Keratinocyte (primary cell): Measurements from ENCODE around the gene DKK3. TPM values are rescaled to one million over a fixed set of nuclear protein-coding genes. Genes with fewer than 3 reads are reported as not detected.

Experiments
- DNase-seq: peaks from one replicate; pipeline ENCODE4 v3.0.0-alpha.2; 2011; ENCODE audit warnings: low read depth, missing footprints, low spot score
- FAIRE-seq: peaks from 2 replicates; lab custom pipeline; 2011; peaks lifted over from hg19 to GRCh38; lab: Jason Lieb, UNC
- H2AFZ ChIP-seq: 2 replicates; pipeline ENCODE4 v1.6.0; 2012; ENCODE audit warnings: low read length, control low read depth, inconsistent platforms; ENCODE audit not compliant: control insufficient read depth
- H3K27ac ChIP-seq: 2 replicates; pipeline ENCODE4 v1.5.1; 2011; ENCODE audit warnings: low read length; ENCODE audit not compliant: control insufficient read depth, insufficient read depth
- H3K27me3 ChIP-seq: 3 replicates; pipeline ENCODE4 v1.6.0; 2011; ENCODE audit warnings: low read length; ENCODE audit not compliant: control insufficient read depth, insufficient read depth; ENCODE audit errors: extremely low read depth
- H3K36me3 ChIP-seq, 2 experiments: 2 replicates in 1 of 2; 3 replicates in 1 of 2; pipeline ENCODE4 v1.5.1; 2011; ENCODE audit warnings: low read length in 2 of 2, mild to moderate bottlenecking in 1 of 2; ENCODE audit not compliant: control insufficient read depth in 2 of 2, insufficient read depth in 2 of 2; ENCODE audit errors: extremely low read depth in 1 of 2
- H3K4me1 ChIP-seq: 3 replicates; pipeline ENCODE4 v1.5.1; 2011; ENCODE audit warnings: low read length; ENCODE audit not compliant: control insufficient read depth, insufficient read depth; ENCODE audit errors: extremely low read depth
- H3K4me2 ChIP-seq: 3 replicates; pipeline ENCODE4 v1.6.0; 2011; ENCODE audit warnings: low read depth, low read length; ENCODE audit not compliant: control insufficient read depth, insufficient read depth; ENCODE audit errors: extremely low read depth
- H3K4me3 ChIP-seq, 3 experiments: fragments of 200-600 bp in 1 of 3; sonication (generic) in 1 of 3; 2 replicates in 2 of 3; 3 replicates in 1 of 3; pipeline ENCODE4 v1.5.1; 2011 to 2016; ENCODE audit warnings: low read length in 3 of 3, mild to moderate bottlenecking in 3 of 3, control low read depth in 2 of 3, inconsistent platforms in 1 of 3, low read depth in 1 of 3, mixed read lengths in 1 of 3, mixed run types in 1 of 3, moderate library complexity in 1 of 3; ENCODE audit not compliant: control insufficient read depth in 2 of 3, insufficient read depth in 2 of 3; ENCODE audit errors: extremely low read depth in 1 of 3
- H3K79me2 ChIP-seq: 2 replicates; pipeline ENCODE4 v1.6.0; 2012; ENCODE audit warnings: low read length; ENCODE audit not compliant: control insufficient read depth, insufficient read depth
- H3K9ac ChIP-seq: 3 replicates; pipeline ENCODE4 v1.6.0; 2011; ENCODE audit warnings: low read length; ENCODE audit not compliant: control insufficient read depth, insufficient read depth; ENCODE audit errors: extremely low read depth
- H3K9me1 ChIP-seq: 3 replicates; pipeline ENCODE4 v1.6.0; 2011; ENCODE audit warnings: low read length; ENCODE audit not compliant: control insufficient read depth, insufficient read depth; ENCODE audit errors: extremely low read depth
- H3K9me3 ChIP-seq: 2 replicates; pipeline ENCODE4 v1.5.1; 2012; ENCODE audit warnings: low read depth, low read length; ENCODE audit not compliant: control insufficient read depth
- H4K20me1 ChIP-seq: 3 replicates; pipeline ENCODE4 v1.6.0; 2011; ENCODE audit warnings: low read length; ENCODE audit not compliant: control insufficient read depth, insufficient read depth; ENCODE audit errors: extremely low read depth
- EZH2 ChIP-seq: IDR thresholded peaks from one replicate; pipeline ENCODE4 v1.6.1; 2012; ENCODE audit warnings: inconsistent platforms, mild to moderate bottlenecking, low read length, moderate library complexity
- dilution Hi-C: fragments of 300-500 bp; cut with MboI; formaldehyde crosslinking; loops from one replicate; pipeline ENCODE4 v1.7.0; 2020; ENCODE audit warnings: low sequenced_read_pairs; ENCODE audit not compliant: extremely low pct_ligation_motif_present
- polyA plus RNA-seq, 5 experiments: library from polyadenylated mRNA; depleted of rRNA in 3 of 5; stranded (reverse) in 3 of 5; stranded (forward) in 1 of 5; unstranded in 1 of 5; fragments of >200 nt; gene quantifications; 1 replicate in 1 of 5; 2 replicates in 3 of 5; 3 replicates in 1 of 5; pipeline versions ENCODE4 v1.2.1 to v1.2.3, GENCODE V29; 2011 to 2012; ENCODE audit warnings: missing spikeins in 2 of 5, low read depth in 1 of 5, low replicate concordance in 1 of 5
- TF ChIP-seq, protein P1 (sequence below), 3 experiments: IDR thresholded peaks in 1 of 3; conservative IDR thresholded peaks in 1 of 3; optimal IDR thresholded peaks in 1 of 3; 2 replicates in 2 of 3; 3 replicates in 1 of 3; pipeline versions ENCODE3 to v1.5.1; 2011; ENCODE audit warnings: low read length in 3 of 3, mild to moderate bottlenecking in 3 of 3, moderate library complexity in 2 of 3, control low read depth in 1 of 3, inconsistent platforms in 1 of 3; ENCODE audit not compliant: insufficient read depth in 2 of 3; ENCODE audit errors: extremely low read depth in 1 of 3

Gene DKK3
- polyA plus RNA-seq, 1 donor (not counting 4 experiments of a cell fraction or from before 2014, with no cell fraction given) = 712 TPM

DNA sequence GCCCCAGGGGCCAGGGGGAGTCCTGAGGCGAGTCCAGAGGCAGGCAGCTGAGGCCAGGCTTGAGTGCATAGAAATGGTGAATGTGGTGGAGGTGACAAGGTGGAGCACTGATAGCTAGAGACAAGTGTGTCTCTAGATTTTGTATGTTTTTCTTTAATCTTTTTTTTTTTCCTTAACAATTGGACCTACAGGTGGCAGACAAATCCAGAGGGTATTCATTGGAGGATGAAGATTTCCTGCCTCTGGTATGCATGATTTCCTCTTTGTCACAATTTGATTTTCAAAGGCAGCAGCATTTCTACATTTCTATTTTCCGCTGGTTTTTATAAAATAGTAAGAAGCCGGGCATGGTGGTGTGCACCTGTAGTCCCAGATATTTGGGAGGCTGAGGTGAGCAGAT is 47.7 kb upstream of the DKK3 start:
- Histone ChIP-seq H3K9me3 (no peaks in the 10 kb centered on the region), H3K4me1 (no peaks in the 10 kb centered on the region), H3K79me2 (no peaks in the 10 kb centered on the region), H3K27ac (no peak overlapping the region), H3K9ac (no peak overlapping the region), H3K9me1 (no peaks in the 10 kb centered on the region), H2AFZ (no peak overlapping the region), H3K4me2 (no peak overlapping the region), H3K36me3 (no peaks in the 10 kb centered on the region), H3K27me3 (no peaks in the 10 kb centered on the region), H4K20me1 (no peaks in the 10 kb centered on the region), H3K4me3 (no peak overlapping the region)
- no peak for FAIRE-seq
- no peak for DNase-seq
- dilution Hi-C loops = no loop called here
- TF ChIP-seq EZH2 = no peak
- TF ChIP-seq, protein P1, sequence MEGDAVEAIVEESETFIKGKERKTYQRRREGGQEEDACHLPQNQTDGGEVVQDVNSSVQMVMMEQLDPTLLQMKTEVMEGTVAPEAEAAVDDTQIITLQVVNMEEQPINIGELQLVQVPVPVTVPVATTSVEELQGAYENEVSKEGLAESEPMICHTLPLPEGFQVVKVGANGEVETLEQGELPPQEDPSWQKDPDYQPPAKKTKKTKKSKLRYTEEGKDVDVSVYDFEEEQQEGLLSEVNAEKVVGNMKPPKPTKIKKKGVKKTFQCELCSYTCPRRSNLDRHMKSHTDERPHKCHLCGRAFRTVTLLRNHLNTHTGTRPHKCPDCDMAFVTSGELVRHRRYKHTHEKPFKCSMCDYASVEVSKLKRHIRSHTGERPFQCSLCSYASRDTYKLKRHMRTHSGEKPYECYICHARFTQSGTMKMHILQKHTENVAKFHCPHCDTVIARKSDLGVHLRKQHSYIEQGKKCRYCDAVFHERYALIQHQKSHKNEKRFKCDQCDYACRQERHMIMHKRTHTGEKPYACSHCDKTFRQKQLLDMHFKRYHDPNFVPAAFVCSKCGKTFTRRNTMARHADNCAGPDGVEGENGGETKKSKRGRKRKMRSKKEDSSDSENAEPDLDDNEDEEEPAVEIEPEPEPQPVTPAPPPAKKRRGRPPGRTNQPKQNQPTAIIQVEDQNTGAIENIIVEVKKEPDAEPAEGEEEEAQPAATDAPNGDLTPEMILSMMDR (optimal IDR thresholded peaks at IDR 0.05 in 1 of 3, IDR thresholded peaks at IDR 0.05 in 1 of 3, conservative IDR thresholded peaks at IDR 0.05 in 1 of 3; ENCODE audit: extremely low read depth in 1 of 3, insufficient read depth in 2 of 3, low read length in 3 of 3) = peak in 1 of 3 experiments; percentile 9

DNA sequence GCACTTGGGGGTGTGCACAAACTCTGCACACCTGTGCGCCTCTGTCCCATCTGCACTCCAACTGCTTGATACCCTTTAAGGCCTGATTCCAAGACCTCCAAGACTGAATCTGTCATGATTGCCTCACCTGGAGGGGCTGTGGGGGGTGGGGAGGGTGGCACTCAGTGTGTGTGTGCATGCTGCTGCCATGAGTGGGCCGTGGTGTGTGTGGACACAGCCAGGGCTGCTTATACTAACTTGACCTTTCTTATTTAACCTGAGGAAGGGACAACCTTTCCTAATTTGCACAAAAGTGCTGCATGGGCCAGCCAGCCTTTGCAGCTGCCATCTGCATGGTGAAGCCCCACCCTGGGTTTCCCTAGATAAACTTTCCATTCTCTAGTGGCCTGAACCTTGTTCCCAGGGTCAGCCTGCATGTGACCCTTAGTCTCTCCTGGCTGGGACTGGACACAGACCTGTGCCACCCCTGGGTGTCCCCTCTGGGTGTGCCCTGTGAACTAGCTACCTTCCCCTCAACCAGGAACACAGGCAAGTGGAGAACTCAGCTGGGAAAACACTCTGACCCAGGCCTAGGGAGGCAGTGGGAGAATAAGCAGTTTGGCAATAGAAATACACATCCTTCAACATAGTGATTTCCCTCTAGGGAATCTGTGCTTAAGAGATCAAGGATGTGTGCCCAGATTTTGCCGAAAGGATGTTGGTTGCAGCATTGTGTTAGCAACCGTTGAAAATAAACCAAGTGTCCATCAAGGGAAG is 45.4 kb upstream of the DKK3 start:
- no peak for TF ChIP-seq EZH2
- TF ChIP-seq, protein P1 (optimal IDR thresholded peaks at IDR 0.05 in 1 of 3, IDR thresholded peaks at IDR 0.05 in 1 of 3, conservative IDR thresholded peaks at IDR 0.05 in 1 of 3; ENCODE audit: extremely low read depth in 1 of 3, insufficient read depth in 2 of 3, low read length in 3 of 3) = no peak
- Histone ChIP-seq H3K9ac (no peak overlapping the region), H4K20me1 (no peaks in the 10 kb centered on the region), H2AFZ (peak overlapping the region; percentile 8), H3K9me3 (no peaks in the 10 kb centered on the region), H3K4me1 (no peaks in the 10 kb centered on the region), H3K4me2 (no peak overlapping the region), H3K36me3 (no peaks in the 10 kb centered on the region), H3K4me3 (no peak overlapping the region), H3K9me1 (no peaks in the 10 kb centered on the region), H3K27ac (no peak overlapping the region), H3K27me3 (no peaks in the 10 kb centered on the region), H3K79me2 (no peaks in the 10 kb centered on the region)
- dilution Hi-C loops = no loop called here
- FAIRE-seq (peak; percentile 20), DNase-seq (no peak)
